ENCODE data around the gene NHLRC1.
A peak's percentile ranks its signal among the peaks of the same experiment; 100 is the strongest.

Gene NHLRC1

GRCh38 chr6:18081025-18081668, 41.3 kb downstream of the NHLRC1 start:
- no peak for DNase-seq (ENCODE audit: low read depth)

- DNase-seq (ENCODE audit: low read depth), result no peak
These were observed 41.9 kb downstream of the NHLRC1 start for GRCh38 chr6:18080544-18080943.

- DNase-seq (ENCODE audit: low read depth), result no peak
These were observed 43.6 kb downstream of the NHLRC1 start for GRCh38 chr6:18078866-18079265.

- peak; percentile 76 for DNase-seq (ENCODE audit: low read depth)
These were observed 46.2 kb downstream of the NHLRC1 start for GRCh38 chr6:18076231-18076630.

DNA sequence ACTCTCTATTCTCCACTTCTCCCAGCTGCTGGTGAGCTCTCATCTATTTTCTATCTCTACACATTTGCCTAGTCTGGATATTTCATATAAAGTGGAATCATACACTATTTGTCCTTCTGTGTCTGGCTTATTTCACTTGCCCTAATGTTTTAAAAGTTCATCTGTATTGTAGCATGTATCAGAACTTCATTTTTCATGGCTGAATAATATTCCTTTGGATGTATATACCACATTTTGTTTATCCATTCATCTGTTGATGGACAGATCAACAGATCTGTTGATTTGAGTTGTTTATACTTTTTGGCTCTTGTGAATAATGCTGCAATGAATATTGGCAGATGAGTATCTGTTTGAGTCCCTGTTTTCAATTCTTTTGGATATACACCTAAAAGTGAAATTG, 49.6 kb downstream of the NHLRC1 start:
- no peak for DNase-seq (ENCODE audit: low read depth)

- DNase-seq (ENCODE audit: low read depth), result peak; percentile 68
These were observed 52.0 kb downstream of the NHLRC1 start for GRCh38 chr6:18070486-18070885.

Data from fibroblast of gingiva (primary cell).